Testis (tissue), 3 donors: Measurements from ENCODE around the gene KCNJ1. TPM values are rescaled to one million over a fixed set of nuclear protein-coding genes. Genes with fewer than 3 reads are reported as not detected.
A peak's percentile ranks its signal among the peaks of the same experiment; 100 is the strongest.

ENCODE experiments used
- DNase-seq: peaks from one replicate; pipeline ENCODE4 v3.0.0-alpha.2; 2019
- H3K27ac ChIP-seq, 2 donors: fragments of 200-600 bp; sonication (generic); one replicate each; pipeline ENCODE4 v1.5.1; 2019
- H3K27me3 ChIP-seq: fragments of 200-600 bp; sonication (generic); one replicate; pipeline ENCODE4 v1.5.1; 2019
- H3K36me3 ChIP-seq: fragments of 200-600 bp; sonication (generic); one replicate; pipeline ENCODE4 v1.5.1; 2017; ENCODE audit warnings: low read depth; ENCODE audit errors: missing control alignments
- H3K4me1 ChIP-seq: fragments of 200-600 bp; sonication (generic); one replicate; pipeline ENCODE4 v1.5.1; 2019
- H3K4me3 ChIP-seq, 2 donors: fragments of 200-600 bp; sonication (generic); one replicate each; pipeline ENCODE4 v1.5.1; 2017 to 2019
- H3K9me3 ChIP-seq: fragments of 200-600 bp; sonication (generic); one replicate; pipeline ENCODE4 v1.5.1; 2017
- CTCF ChIP-seq, 3 experiments: fragments of 450-650 bp in 2 of 3; fragments of 200-600 bp in 1 of 3; sonication (generic) in 1 of 3; IDR thresholded peaks; one replicate each; pipeline ENCODE4 v1.5.1; 2016 to 2019; ENCODE audit warnings: antibody characterized with exemption in 3 of 3, mild to moderate bottlenecking in 2 of 3, moderate library complexity in 1 of 3
- POLR2A ChIP-seq: fragments of 450-650 bp; IDR thresholded peaks from one replicate; pipeline ENCODE4 v1.6.1; 2017; ENCODE audit warnings: antibody characterized with exemption, mild to moderate bottlenecking, moderate library complexity
- WGBS, 2 donors: methylation state at CpG; one replicate each; pipeline ENCODE4 v1.1.5; 2018; 5-methylcytosine and 5-hydroxymethylcytosine counted together
- intact Hi-C: fragments of 100-400 bp; cut with DNase I; formaldehyde crosslinking; loops from one replicate; pipeline ENCODE4 v1.15.1; 2023; ENCODE audit warnings: low total_unique reads
- polyA plus RNA-seq: library from polyadenylated mRNA; stranded (reverse); fragments of 350-450 nt; fragmentation: Illumina TruSeq; extraction: RNeasy Lipid Tissue Mini Kit (QIAGEN cat#74804); gene quantifications from one replicate; pipeline ENCODE4 v1.2.3, GENCODE V29; 2014; ENCODE audit warnings: low read depth, low replicate concordance; ENCODE audit not compliant: insufficient read depth
- total RNA-seq, 2 donors: library from RNA; depleted of rRNA; stranded (reverse); fragments of >200 nt; gene quantifications; one replicate each; pipeline ENCODE4 v1.2.3, GENCODE V29; 2016

The KCNJ1 gene
- total and polyA plus RNA-seq, 3 donors from 2014 or later: 0.12 to 0.24 (median 0.16) TPM

GRCh38 chr11:128800871-128801417, 66.2 kb downstream of the KCNJ1 start:
- Histone ChIP-seq H3K27ac (no peak overlapping the region), H3K4me1 (no peaks in the 10 kb centered on the region), H3K4me3 (no peak overlapping the region), H3K27me3 (no peaks in the 10 kb centered on the region), H3K36me3 (no peaks in the 10 kb centered on the region), H3K9me3 (no peaks in the 10 kb centered on the region)
- TF ChIP-seq CTCF (IDR thresholded peaks at IDR 0.05) (no peak), POLR2A (no peak)
- WGBS, 2 donors: 94 to 97% methylated on average over 8 of the region's 8 CpGs
- intact Hi-C loops: no loop called here
- no peak for DNase-seq

DNA sequence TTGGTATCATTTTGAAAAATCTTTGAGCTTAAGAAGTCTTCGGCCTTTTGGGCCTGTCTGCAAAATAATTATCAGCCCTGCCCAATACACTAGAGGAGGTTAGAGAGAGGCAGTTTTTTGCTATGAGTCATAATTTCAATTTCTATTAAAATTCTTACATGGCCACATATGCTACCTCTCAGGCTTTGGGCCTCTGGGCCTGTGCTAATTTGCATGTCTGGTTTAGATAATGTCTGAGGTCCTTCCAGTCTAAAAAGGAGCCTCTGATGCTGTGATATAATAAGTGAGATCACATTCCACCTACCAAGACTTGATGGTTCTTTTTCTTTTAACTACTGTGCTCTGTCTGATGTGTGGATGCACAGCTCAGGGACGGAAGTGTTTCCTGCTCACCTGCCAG, 70.8 kb downstream of the KCNJ1 start:
- TF ChIP-seq CTCF (IDR thresholded peaks at IDR 0.05) (no peak), POLR2A (no peak)
- Histone ChIP-seq H3K36me3 (no peaks in the 10 kb centered on the region), H3K27ac (no peak overlapping the region), H3K4me1 (no peaks in the 10 kb centered on the region), H3K27me3 (no peaks in the 10 kb centered on the region), H3K9me3 (no peaks in the 10 kb centered on the region), H3K4me3 (no peak overlapping the region)
- DNase-seq: no peak
- 93 to 95% methylated on average over 2 of the region's 2 CpGs for WGBS, 2 donors
- intact Hi-C loops: no loop called here

GRCh38 chr11:128790196-128790595, 76.9 kb downstream of the KCNJ1 start:
- Histone ChIP-seq H3K9me3 (no peaks in the 10 kb centered on the region), H3K27ac (no peak overlapping the region), H3K27me3 (no peaks in the 10 kb centered on the region), H3K4me3 (no peak overlapping the region), H3K4me1 (no peaks in the 10 kb centered on the region), H3K36me3 (no peaks in the 10 kb centered on the region)
- peak; percentile 84 for DNase-seq
- 38 to 40% methylated on average over 11 of the region's 11 CpGs for whole genome bisulfite sequencing, 2 donors
- intact Hi-C loops: no loop called here
- TF ChIP-seq POLR2A (no peak), CTCF (IDR thresholded peaks at IDR 0.05) (no peak)

- intact Hi-C loops: no loop called here
- Histone ChIP-seq H3K36me3 (no peaks in the 10 kb centered on the region), H3K27me3 (no peaks in the 10 kb centered on the region), H3K4me1 (no peaks in the 10 kb centered on the region), H3K4me3 (no peak overlapping the region), H3K9me3 (no peaks in the 10 kb centered on the region), H3K27ac (no peak overlapping the region)
- WGBS, 2 donors: 75 to 90% methylated on average over 15 to 17 of the region's 17 CpGs
- TF ChIP-seq CTCF (IDR thresholded peaks at IDR 0.05) (no peak), POLR2A (no peak)
- no peak for DNase-seq
These were observed 77.5 kb downstream of the KCNJ1 start for GRCh38 chr11:128789497-128790150.

Other genes with a start within 250 kb of the KCNJ1 start
- 10 to 100 TPM; 13.3 to 16.7 TPM for gene FLI1, start 173.2 kb downstream of the KCNJ1 start, total RNA-seq
- gene FLI1, start 173.2 kb downstream of the KCNJ1 start, polyA plus RNA-seq: 8.7 TPM
- 1 to 10 TPM in 1 of 2 donors, under 1 TPM in 1; 0.55 to 1.5 TPM for gene KCNJ5, start 24.1 kb upstream of the KCNJ1 start, total RNA-seq
- 2.1 TPM for gene KCNJ5, start 24.1 kb upstream of the KCNJ1 start, polyA plus RNA-seq
- gene TP53AIP1, start 75.6 kb upstream of the KCNJ1 start, total RNA-seq: 1 to 10 TPM in 1 of 2 donors, under 1 TPM in 1; 0.94 to 1.8 TPM
- gene TP53AIP1, start 75.6 kb upstream of the KCNJ1 start, polyA plus RNA-seq: 1.1 TPM